Neuron (in vitro differentiated cells): Measurements from ENCODE around the gene PLOD1.

Experiments
- H2AFZ ChIP-seq: one replicate; pipeline ENCODE4 v1.6.1; 2013; ENCODE audit warnings: low read depth, mild to moderate bottlenecking, inconsistent platforms, low read length, moderate library complexity
- H3K27me3 ChIP-seq: one replicate; pipeline ENCODE4 v1.6.1; 2013; ENCODE audit warnings: low read length; ENCODE audit not compliant: insufficient read depth
- H3K36me3 ChIP-seq: one replicate; pipeline ENCODE4 v1.6.1; 2013; ENCODE audit warnings: low read length; ENCODE audit not compliant: insufficient read depth
- H3K4me1 ChIP-seq: one replicate; pipeline ENCODE4 v1.6.1; 2013; ENCODE audit warnings: low read length; ENCODE audit not compliant: insufficient read depth
- H3K4me3 ChIP-seq: 2 replicates; pipeline ENCODE4 v1.5.1; 2013; ENCODE audit warnings: mild to moderate bottlenecking, low read length, moderate library complexity
- H3K9me3 ChIP-seq: one replicate; pipeline ENCODE4 v1.6.1; 2013; ENCODE audit warnings: low read length

PLOD1 gene

GRCh38 chr1:11957897-11958296 is 23.4 kb downstream of the PLOD1 start:
- Histone ChIP-seq H3K27me3 (no peaks in the 10 kb centered on the region), H3K36me3 (peaks cover 20% of the 10 kb centered on the region), H3K9me3 (no peaks in the 10 kb centered on the region), H3K4me1 (no peaks in the 10 kb centered on the region), H2AFZ (no peak overlapping the region), H3K4me3 (no peak overlapping the region)

GRCh38 chr1:11960276-11960675 is 25.8 kb downstream of the PLOD1 start:
- Histone ChIP-seq H3K4me1 (no peaks in the 10 kb centered on the region), H3K9me3 (no peaks in the 10 kb centered on the region), H3K36me3 (peaks cover 22% of the 10 kb centered on the region), H3K27me3 (no peaks in the 10 kb centered on the region), H2AFZ (no peak overlapping the region), H3K4me3 (no peak overlapping the region)

GRCh38 chr1:11960715-11961114 is 26.2 kb downstream of the PLOD1 start:
- H3K27me3 ChIP-seq: no peaks in the 10 kb centered on the region
- H3K36me3 ChIP-seq: peaks cover 22% of the 10 kb centered on the region
- H2AFZ ChIP-seq: no peak overlapping the region
- no peaks in the 10 kb centered on the region for H3K4me1 ChIP-seq
- no peaks in the 10 kb centered on the region for H3K9me3 ChIP-seq
- H3K4me3 ChIP-seq: no peak overlapping the region

- no peaks in the 10 kb centered on the region for H3K9me3 ChIP-seq
- H3K36me3 ChIP-seq: peaks cover 22% of the 10 kb centered on the region
- H3K4me1 ChIP-seq: no peaks in the 10 kb centered on the region
- no peak overlapping the region for H3K4me3 ChIP-seq
- no peak overlapping the region for H2AFZ ChIP-seq
- H3K27me3 ChIP-seq: no peaks in the 10 kb centered on the region
These were observed 26.7 kb downstream of the PLOD1 start for GRCh38 chr1:11961230-11961629.

- H3K36me3 ChIP-seq: peaks cover 13% of the 10 kb centered on the region
- H2AFZ ChIP-seq: no peak overlapping the region
- no peaks in the 10 kb centered on the region for H3K9me3 ChIP-seq
- H3K4me1 ChIP-seq: no peaks in the 10 kb centered on the region
- H3K27me3 ChIP-seq: no peaks in the 10 kb centered on the region
- H3K4me3 ChIP-seq: no peak overlapping the region
These were observed 29.1 kb downstream of the PLOD1 start for GRCh38 chr1:11963622-11964021.

- no peak overlapping the region for H2AFZ ChIP-seq
- H3K9me3 ChIP-seq: no peaks in the 10 kb centered on the region
- H3K36me3 ChIP-seq: peaks cover 13% of the 10 kb centered on the region
- no peak overlapping the region for H3K4me3 ChIP-seq
- H3K4me1 ChIP-seq: no peaks in the 10 kb centered on the region
- H3K27me3 ChIP-seq: no peaks in the 10 kb centered on the region
These were observed 30.1 kb downstream of the PLOD1 start for GRCh38 chr1:11964656-11965055.

GRCh38 chr1:11967028-11967547 is 32.6 kb downstream of the PLOD1 start:
- no peaks in the 10 kb centered on the region for H3K4me1 ChIP-seq
- H2AFZ ChIP-seq: no peak overlapping the region
- no peaks in the 10 kb centered on the region for H3K27me3 ChIP-seq
- H3K9me3 ChIP-seq: no peaks in the 10 kb centered on the region
- H3K4me3 ChIP-seq: no peak overlapping the region
- peaks cover 9% of the 10 kb centered on the region for H3K36me3 ChIP-seq

- Histone ChIP-seq H2AFZ (no peak overlapping the region), H3K9me3 (no peaks in the 10 kb centered on the region), H3K4me1 (no peaks in the 10 kb centered on the region), H3K27me3 (no peaks in the 10 kb centered on the region), H3K4me3 (no peak overlapping the region), H3K36me3 (peaks cover 4% of the 10 kb centered on the region)
These were observed 36.1 kb downstream of the PLOD1 start for GRCh38 chr1:11970441-11971185.

- Histone ChIP-seq H3K27me3 (no peaks in the 10 kb centered on the region), H2AFZ (no peak overlapping the region), H3K36me3 (peaks cover 12% of the 10 kb centered on the region), H3K9me3 (no peaks in the 10 kb centered on the region), H3K4me1 (peaks cover 22% of the 10 kb centered on the region), H3K4me3 (no peak overlapping the region)
These were observed 43.1 kb downstream of the PLOD1 start for GRCh38 chr1:11977625-11978024.

GRCh38 chr1:11978301-11978700 is 43.8 kb downstream of the PLOD1 start:
- H3K9me3 ChIP-seq: no peaks in the 10 kb centered on the region
- no peak overlapping the region for H2AFZ ChIP-seq
- H3K4me3 ChIP-seq: no peak overlapping the region
- H3K27me3 ChIP-seq: no peaks in the 10 kb centered on the region
- peaks cover 22% of the 10 kb centered on the region for H3K4me1 ChIP-seq
- peaks cover 18% of the 10 kb centered on the region for H3K36me3 ChIP-seq

GRCh38 chr1:11979028-11979850 is 44.7 kb downstream of the PLOD1 start:
- no peaks in the 10 kb centered on the region for H3K27me3 ChIP-seq
- H2AFZ ChIP-seq: peak overlapping the region; percentile 30
- no peaks in the 10 kb centered on the region for H3K9me3 ChIP-seq
- peak overlapping the region; percentile 93 for H3K4me3 ChIP-seq
- H3K4me1 ChIP-seq: peaks cover 22% of the 10 kb centered on the region
- H3K36me3 ChIP-seq: peaks cover 26% of the 10 kb centered on the region

GRCh38 chr1:11979851-11980675 is 45.5 kb downstream of the PLOD1 start, which contains the start of gene MFN2:
Gene MFN2, plus strand, starts transcription at chr1:11980444. Its CDS starts 8,725 bp downstream, at chr1:11989169.
- H3K4me3 ChIP-seq: peak within 1 kb of the TSS; percentile 93
- H3K9me3 ChIP-seq: no peaks in the 10 kb centered on the region
- H3K36me3 ChIP-seq: peaks cover 35% of the 10 kb centered on the region
- H2AFZ ChIP-seq: peak within 1 kb of the TSS; percentile 41
- H3K4me1 ChIP-seq: peaks cover 22% of the 10 kb centered on the region
- H3K27me3 ChIP-seq: no peaks in the 10 kb centered on the region

- peaks cover 36% of the 10 kb centered on the region for H3K36me3 ChIP-seq
- peak overlapping the region; percentile 93 for H3K4me3 ChIP-seq
- peaks cover 22% of the 10 kb centered on the region for H3K4me1 ChIP-seq
- H3K27me3 ChIP-seq: no peaks in the 10 kb centered on the region
- peak overlapping the region; percentile 41 for H2AFZ ChIP-seq
- no peaks in the 10 kb centered on the region for H3K9me3 ChIP-seq
These were observed 46.1 kb downstream of the PLOD1 start for GRCh38 chr1:11980676-11980972.
